NCI-H226 (cell line): Measurements from ENCODE around the gene SLC39A6.
A peak's percentile ranks its signal among the peaks of the same experiment; 100 is the strongest.
"Not testable (repeated sequence)": the region's sequence is repeated elsewhere in the genome, so short reads cannot be mapped to it uniquely, and the experiment has no call there.

Experiments
- DNase-seq: peaks from one replicate; pipeline ENCODE4 v3.0.0-alpha.2; 2015

The SLC39A6 gene

GRCh38 chr18:36129300-36130038, at the start of gene SLC39A6, which contains the start of gene ELP2:
Gene SLC39A6 (minus strand): TSS chr18:36129340. CDS start chr18:36127007, 2,333 bp downstream.
Gene ELP2 (plus strand): TSS chr18:36129899. CDS start chr18:36129934, 35 bp downstream.
- peak; percentile 82 for DNase-seq

GRCh38 chr18:36177913-36178312, 48.8 kb upstream of the SLC39A6 start:
- DNase-seq = no peak

- no peak for DNase-seq
Observed at GRCh38 chr18:36176711-36177110, 47.6 kb upstream of the SLC39A6 start.

GRCh38 chr18:36176177-36176584, 47.0 kb upstream of the SLC39A6 start:
- DNase-seq = no peak

GRCh38 chr18:36175481-36175880, 46.3 kb upstream of the SLC39A6 start:
- DNase-seq = no peak

- no peak for DNase-seq
Observed at GRCh38 chr18:36169938-36170337, 40.8 kb upstream of the SLC39A6 start.

- not testable (repeated sequence) for DNase-seq
Observed at GRCh38 chr18:36168296-36168695, 39.2 kb upstream of the SLC39A6 start.

GRCh38 chr18:36167692-36168218, 38.6 kb upstream of the SLC39A6 start:
- no peak for DNase-seq

- DNase-seq = no peak
Observed at GRCh38 chr18:36162981-36163380, 33.8 kb upstream of the SLC39A6 start.

GRCh38 chr18:36160959-36161371, 31.8 kb upstream of the SLC39A6 start:
- no peak for DNase-seq

- DNase-seq = no peak
Observed at GRCh38 chr18:36158266-36158867, 29.2 kb upstream of the SLC39A6 start.

- no peak for DNase-seq
Observed at GRCh38 chr18:36157441-36157840, 28.3 kb upstream of the SLC39A6 start.

GRCh38 chr18:36155851-36156757, 27.0 kb upstream of the SLC39A6 start:
- DNase-seq = no peak

GRCh38 chr18:36153771-36154170, 24.6 kb upstream of the SLC39A6 start:
- no peak for DNase-seq

GRCh38 chr18:36153203-36153602, 24.1 kb upstream of the SLC39A6 start:
- no peak for DNase-seq

GRCh38 chr18:36152781-36153180, 23.6 kb upstream of the SLC39A6 start:
- no peak for DNase-seq

GRCh38 chr18:36149514-36150289, 20.6 kb upstream of the SLC39A6 start:
- no peak for DNase-seq

- no peak for DNase-seq
Observed at GRCh38 chr18:36143391-36143790, 14.3 kb upstream of the SLC39A6 start.

- no peak for DNase-seq
Observed at GRCh38 chr18:36142751-36143150, 13.6 kb upstream of the SLC39A6 start.

- no peak for DNase-seq
Observed at GRCh38 chr18:36141576-36141975, 12.4 kb upstream of the SLC39A6 start.

- DNase-seq = no peak
Observed at GRCh38 chr18:36139245-36139644, 10.1 kb upstream of the SLC39A6 start.

GRCh38 chr18:36135264-36135663, 6.1 kb upstream of the SLC39A6 start:
- no peak for DNase-seq
